Activated CD4-positive, alpha-beta T cell treated with anti-CD3 and anti-CD28 coated beads for 36 hours (primary cell): Measurements from ENCODE around the gene TOP2B. TPM values are rescaled to one million over a fixed set of nuclear protein-coding genes. Genes with fewer than 3 reads are reported as not detected.
A peak's percentile ranks its signal among the peaks of the same experiment; 100 is the strongest.

Experiments
- ATAC-seq: fragments of 200-7000 bp; cut with Tn5 transposase; one replicate; pipeline ENCODE4 v1.10.0; 2021; ENCODE audit warnings: mild to moderate bottlenecking, moderate library complexity
- CTCF ChIA-PET: fragments of 350-600 bp; sonication (Branson Sonifier 250); formaldehyde crosslinking; loops from one replicate; lab custom pipeline; 2021; ENCODE audit warnings: antibody characterized with exemption; lab: Charles Lee
- POLR2A ChIA-PET: fragments of 350-600 bp; sonication (Branson Sonifier 250); formaldehyde crosslinking; loops from one replicate; lab custom pipeline; 2021; ENCODE audit warnings: antibody characterized with exemption, inconsistent platforms; lab: Charles Lee
- DNase-seq: peaks from one replicate; pipeline ENCODE4 v3.0.0-alpha.2; 2020
- H3K27ac Mint-ChIP-seq: one replicate; pipeline ENCODE4 v1.8.0; 2021; ENCODE audit warnings: mixed read lengths
- H3K27me3 Mint-ChIP-seq: one replicate; pipeline ENCODE4 v1.8.0; 2021; ENCODE audit warnings: mixed read lengths
- H3K36me3 Mint-ChIP-seq: one replicate; pipeline ENCODE4 v1.8.0; 2021; ENCODE audit warnings: low read depth, mixed read lengths
- H3K4me1 Mint-ChIP-seq: one replicate; pipeline ENCODE4 v1.8.0; 2021; ENCODE audit warnings: mixed read lengths
- H3K4me3 Mint-ChIP-seq: one replicate; pipeline ENCODE4 v1.8.0; 2021; ENCODE audit warnings: mild to moderate bottlenecking, moderate library complexity, mixed read lengths
- H3K9me3 Mint-ChIP-seq: one replicate; pipeline ENCODE4 v1.8.0; 2021; ENCODE audit warnings: low read depth, mixed read lengths
- intact Hi-C, 2 experiments: fragments of 100-400 bp; cut with DNase I in 1 of 2; cut with micrococcal nuclease in 1 of 2; formaldehyde crosslinking; loops; one replicate each; pipeline versions ENCODE4 v1.14.2 to v1.15.1; 2022 to 2024; cut with DNase I, micrococcal nuclease
- total RNA-seq, 2 experiments: library from RNA; stranded (reverse); gene quantifications; one replicate each; pipeline ENCODE4 v1.2.3, GENCODE V29; 2021

TOP2B gene
- 100 to 1,000 TPM; 132 to 156 TPM for total RNA-seq

GRCh38 chr3:25664812-25665314, at the start of gene TOP2B:
Gene TOP2B, minus strand, starts transcription at chr3:25664907. Its CDS starts 610 bp downstream, at chr3:25664297.
- ATAC-seq = peak; percentile 93
- peaks cover 15% of the 10 kb centered on the region for H3K36me3 Mint-ChIP-seq
- H3K4me1 Mint-ChIP-seq = peaks cover 44% of the 10 kb centered on the region
- intact Hi-C loops = loop anchor here (1.0 to 10.0 kb wide), 6 partner anchors 118 to 1853 kb away; partner anchors contain the start of genes NGLY1 (in 2 of the 2), NKIRAS1 (in 1 of the 2), NR1D2 (in 1 of the 2) and OXSM (in 1 of the 2)
- ChIA-PET POLR2A (no interaction called here), CTCF (interaction anchor here (0.7 to 3.9 kb wide), 3 partner anchors 8 to 191 kb away, joined by 3 to 22 read pairs (median 3); no protein-coding TSS in a partner anchor)
- peak; percentile 96 for DNase-seq
- H3K4me3 Mint-ChIP-seq = peak within 1 kb of the TSS; percentile 83
- peak within 1 kb of the TSS; percentile 100 for H3K27ac Mint-ChIP-seq
- no peaks in the 10 kb centered on the region for H3K27me3 Mint-ChIP-seq
- H3K9me3 Mint-ChIP-seq = no peaks in the 10 kb centered on the region

- Mint-ChIP-seq H3K4me1 (no peaks in the 10 kb centered on the region), H3K36me3 (peaks cover 10% of the 10 kb centered on the region), H3K27me3 (peaks cover 4% of the 10 kb centered on the region), H3K27ac (no peak overlapping the region), H3K4me3 (no peak overlapping the region), H3K9me3 (peaks cover 5% of the 10 kb centered on the region)
- ATAC-seq (no peak), DNase-seq (no peak)
- ChIA-PET POLR2A (no interaction called here), CTCF (no interaction called here)
- intact Hi-C loops = no loop called here
Observed at GRCh38 chr3:25713341-25713985, 48.8 kb upstream of the TOP2B start.

DNA sequence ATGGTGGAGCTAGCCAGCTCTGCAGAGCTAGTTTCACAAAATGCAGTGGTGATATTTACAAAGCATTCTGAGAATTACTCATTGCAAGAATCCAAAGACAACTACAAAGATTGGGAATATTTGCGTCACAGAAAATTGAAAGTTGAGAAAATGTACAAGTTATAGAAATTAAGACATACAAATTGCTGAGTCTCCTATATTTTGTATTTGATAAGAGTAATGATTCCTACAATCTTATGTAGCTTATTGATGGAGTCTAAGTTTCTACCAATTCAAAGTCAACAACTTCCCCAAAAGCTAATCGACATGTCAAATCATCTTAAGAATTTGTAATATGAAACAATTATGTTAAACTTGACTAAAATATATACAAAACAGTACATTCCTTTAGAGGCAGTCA, 46.4 kb upstream of the TOP2B start:
- CTCF ChIA-PET = interaction anchor here (0.6 kb wide), 1 partner anchor 642 kb away, joined by 4 read pairs; no protein-coding TSS in a partner anchor
- Mint-ChIP-seq H3K4me3 (no peak overlapping the region), H3K9me3 (no peaks in the 10 kb centered on the region), H3K4me1 (no peaks in the 10 kb centered on the region), H3K27ac (no peak overlapping the region), H3K27me3 (peaks cover 10% of the 10 kb centered on the region), H3K36me3 (no peaks in the 10 kb centered on the region)
- no peak for ATAC-seq
- POLR2A ChIA-PET = no interaction called here
- no peak for DNase-seq
- intact Hi-C loops = no loop called here

DNA sequence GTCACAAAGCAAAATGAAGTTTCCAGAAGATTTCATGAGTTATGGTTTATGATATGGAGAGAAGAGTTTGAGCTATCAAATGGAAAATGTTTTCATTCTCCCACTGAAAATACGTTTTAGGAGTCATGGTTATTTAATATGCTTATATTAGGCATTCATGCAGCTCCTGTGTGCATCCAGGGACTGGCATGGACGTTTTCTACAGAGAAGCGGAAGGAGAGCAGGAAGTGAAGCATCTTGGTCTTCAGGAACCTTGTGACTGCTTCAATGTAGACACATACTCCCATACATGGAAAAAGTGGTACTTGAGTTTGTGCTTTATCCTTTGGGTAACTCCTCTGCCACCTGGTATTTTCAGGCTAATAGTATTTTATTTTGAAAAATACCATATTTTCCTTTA, 43.3 kb upstream of the TOP2B start:
- Mint-ChIP-seq H3K27ac (no peak overlapping the region), H3K4me1 (no peaks in the 10 kb centered on the region), H3K36me3 (no peaks in the 10 kb centered on the region), H3K4me3 (no peak overlapping the region), H3K27me3 (peaks cover 13% of the 10 kb centered on the region), H3K9me3 (no peaks in the 10 kb centered on the region)
- CTCF ChIA-PET = interaction anchor here (1.1 kb wide), 1 partner anchor 58 kb away, joined by 4 read pairs; no protein-coding TSS in a partner anchor
- ATAC-seq = no peak
- POLR2A ChIA-PET = no interaction called here
- DNase-seq = no peak
- intact Hi-C loops = no loop called here

- Mint-ChIP-seq H3K27ac (no peak overlapping the region), H3K4me1 (no peaks in the 10 kb centered on the region), H3K36me3 (no peaks in the 10 kb centered on the region), H3K27me3 (peaks cover 13% of the 10 kb centered on the region), H3K4me3 (no peak overlapping the region), H3K9me3 (no peaks in the 10 kb centered on the region)
- DNase-seq = no peak
- ChIA-PET POLR2A (no interaction called here), CTCF (interaction anchor here (2.4 kb wide), 1 partner anchor 10 kb away, joined by 13 read pairs; no protein-coding TSS in a partner anchor)
- intact Hi-C loops = no loop called here
- no peak for ATAC-seq
Observed at GRCh38 chr3:25707268-25707926, 42.7 kb upstream of the TOP2B start.

DNA sequence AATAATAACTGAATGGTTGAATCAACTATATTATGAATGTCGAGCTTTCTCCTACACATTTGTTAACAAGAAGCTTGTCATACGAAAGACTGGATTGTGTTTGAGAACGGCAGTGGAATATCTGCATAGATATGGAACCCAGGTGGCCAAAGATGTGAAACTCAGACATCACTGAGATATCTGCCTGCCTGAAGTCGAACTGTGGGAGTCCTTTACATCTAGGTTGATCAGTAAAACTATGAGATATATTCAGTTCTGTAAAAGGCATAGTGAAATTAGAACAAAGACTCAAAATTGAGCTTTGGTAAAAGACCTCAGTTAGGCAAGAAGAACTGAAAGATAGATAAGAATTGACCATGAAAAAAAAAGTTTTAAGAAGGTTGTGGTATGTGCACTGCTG, 41.5 kb upstream of the TOP2B start:
- no peaks in the 10 kb centered on the region for H3K4me1 Mint-ChIP-seq
- no peak for ATAC-seq
- ChIA-PET CTCF (interaction anchor here (0.8 to 2.4 kb wide), 3 partner anchors 8 to 37 kb away, joined by 3 to 13 read pairs (median 3); no protein-coding TSS in a partner anchor), POLR2A (no interaction called here)
- no peaks in the 10 kb centered on the region for H3K9me3 Mint-ChIP-seq
- intact Hi-C loops = no loop called here
- no peak for DNase-seq
- H3K27me3 Mint-ChIP-seq = peaks cover 13% of the 10 kb centered on the region
- H3K4me3 Mint-ChIP-seq = no peak overlapping the region
- no peak overlapping the region for H3K27ac Mint-ChIP-seq
- no peaks in the 10 kb centered on the region for H3K36me3 Mint-ChIP-seq

GRCh38 chr3:25697553-25697952, 32.8 kb upstream of the TOP2B start:
- CTCF ChIA-PET = interaction anchor here (0.6 to 1.8 kb wide), 4 partner anchors 9 to 1306 kb away, joined by 3 to 13 read pairs (median 5); no protein-coding TSS in a partner anchor

DNA sequence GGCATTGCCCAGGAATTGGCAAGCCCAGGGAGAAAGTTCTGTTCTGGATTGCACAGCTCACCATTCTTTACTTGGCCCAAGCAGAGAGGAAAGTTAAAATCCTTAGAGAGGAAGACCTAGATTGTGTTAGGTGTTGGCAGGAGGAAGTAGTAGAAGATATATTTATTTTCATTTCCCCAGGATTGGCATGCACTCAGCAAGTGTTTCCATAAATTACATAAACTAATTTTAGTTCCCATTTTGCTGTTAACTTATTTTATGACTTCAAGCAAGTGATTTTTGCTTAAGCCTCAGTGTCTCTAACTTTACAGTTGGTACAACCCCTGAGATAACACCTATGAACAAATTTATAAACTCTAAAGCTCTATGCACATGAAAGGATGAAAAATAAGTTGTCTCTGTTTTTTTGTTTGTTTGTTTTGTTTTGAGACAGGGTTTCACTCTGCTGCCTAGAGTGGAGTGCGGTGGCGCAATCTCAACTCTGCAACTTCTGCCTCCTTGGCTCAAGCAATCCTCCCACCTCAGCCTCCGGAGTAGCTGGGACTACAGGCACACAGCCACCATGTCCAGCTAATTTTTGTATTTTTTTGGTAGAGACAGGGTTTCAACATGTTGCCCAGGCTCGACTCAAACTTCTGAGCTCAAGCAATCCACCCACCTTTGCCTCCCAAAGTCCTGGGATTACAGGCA, 31.2 kb upstream of the TOP2B start:
- Mint-ChIP-seq H3K27ac (no peak overlapping the region), H3K9me3 (no peaks in the 10 kb centered on the region), H3K36me3 (no peaks in the 10 kb centered on the region), H3K4me1 (no peaks in the 10 kb centered on the region), H3K27me3 (peaks cover 8% of the 10 kb centered on the region), H3K4me3 (no peak overlapping the region)
- POLR2A ChIA-PET = no interaction called here
- intact Hi-C loops = no loop called here
- DNase-seq = no peak
- CTCF ChIA-PET = interaction anchor here (0.7 to 1.8 kb wide), 2 partner anchors 11 to 47 kb away, joined by 3 to 6 read pairs; no protein-coding TSS in a partner anchor
- ATAC-seq = no peak

More at GRCh38 chr3:25697553-25697952, 32.8 kb upstream of the TOP2B start:
- Mint-ChIP-seq H3K4me1 (no peaks in the 10 kb centered on the region), H3K27me3 (peaks cover 2% of the 10 kb centered on the region), H3K4me3 (no peak overlapping the region), H3K9me3 (no peaks in the 10 kb centered on the region), H3K36me3 (no peaks in the 10 kb centered on the region), H3K27ac (no peak overlapping the region)
- intact Hi-C loops = no loop called here
- DNase-seq = no peak
- no peak for ATAC-seq
- POLR2A ChIA-PET = interaction anchor here (0.7 kb wide), 1 partner anchor 31 kb away, joined by 4 read pairs; no protein-coding TSS in a partner anchor

DNA sequence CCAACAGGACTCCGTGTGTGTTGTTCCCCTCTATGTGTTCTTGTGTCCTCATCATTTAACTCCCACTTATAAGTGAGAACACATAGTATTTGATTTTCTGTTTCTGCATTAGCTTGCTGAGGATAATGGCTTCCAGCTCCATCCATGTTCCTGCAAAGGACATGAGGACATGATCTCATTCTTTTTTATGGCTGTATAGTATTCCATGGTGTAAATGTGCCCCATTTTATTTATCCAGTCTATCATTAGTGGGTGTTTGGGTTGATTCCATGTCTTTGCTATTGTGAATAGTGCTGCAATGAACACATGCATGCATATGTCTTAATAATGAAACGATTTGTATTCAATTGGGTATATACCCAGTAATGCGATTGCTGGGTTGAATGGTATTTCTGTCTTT, 28.5 kb upstream of the TOP2B start:
- POLR2A ChIA-PET = no interaction called here
- H3K36me3 Mint-ChIP-seq = no peaks in the 10 kb centered on the region
- H3K4me1 Mint-ChIP-seq = no peaks in the 10 kb centered on the region
- DNase-seq = no peak
- H3K27ac Mint-ChIP-seq = no peak overlapping the region
- ATAC-seq = no peak
- CTCF ChIA-PET = no interaction called here
- H3K4me3 Mint-ChIP-seq = no peak overlapping the region
- no peaks in the 10 kb centered on the region for H3K9me3 Mint-ChIP-seq
- intact Hi-C loops = no loop called here
- peaks cover 15% of the 10 kb centered on the region for H3K27me3 Mint-ChIP-seq

GRCh38 chr3:25692341-25692740, 27.6 kb upstream of the TOP2B start:
- CTCF ChIA-PET = no interaction called here
- Mint-ChIP-seq H3K27me3 (peaks cover 16% of the 10 kb centered on the region), H3K36me3 (no peaks in the 10 kb centered on the region), H3K4me3 (no peak overlapping the region), H3K9me3 (no peaks in the 10 kb centered on the region), H3K4me1 (no peaks in the 10 kb centered on the region), H3K27ac (no peak overlapping the region)
- intact Hi-C loops = no loop called here
- POLR2A ChIA-PET = no interaction called here
- no peak for ATAC-seq
- DNase-seq = no peak
